ENCODE data around the gene SPTBN1.
A peak's percentile ranks its signal among the peaks of the same experiment; 100 is the strongest.

The SPTBN1 gene

DNA sequence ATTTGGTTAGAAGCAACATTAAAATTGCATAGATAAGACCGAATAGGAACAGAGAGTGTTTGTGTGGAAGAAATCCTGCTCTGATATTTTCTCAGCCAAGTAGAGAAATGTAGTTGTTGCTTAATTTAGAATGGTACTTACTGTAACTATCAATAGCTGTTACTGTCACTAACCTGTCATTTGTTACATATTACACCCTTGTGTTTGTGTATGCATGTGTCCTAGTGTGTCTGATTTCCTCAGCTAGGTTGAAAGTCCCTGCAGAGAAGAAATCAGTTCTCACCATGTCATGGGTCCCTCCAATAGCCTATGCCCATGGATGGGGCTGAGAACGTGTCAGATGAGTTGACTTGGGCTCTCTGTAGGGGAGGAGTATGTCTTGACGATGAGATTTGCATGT lies 94.4 kb downstream of the SPTBN1 start:
- TF ChIP-seq GATA2 (IDR thresholded peaks at IDR 0.05; ENCODE audit: low read depth, low read length) (no peak), GATA3 (IDR thresholded peaks at IDR 0.05; ENCODE audit: low read depth, low read length) (no peak)

GRCh38 chr2:54551123-54551756 lies 95.1 kb downstream of the SPTBN1 start:
- TF ChIP-seq GATA2 (IDR thresholded peaks at IDR 0.05; ENCODE audit: low read depth, low read length) = no peak
- no peak for TF ChIP-seq GATA3 (IDR thresholded peaks at IDR 0.05; ENCODE audit: low read depth, low read length)

DNA sequence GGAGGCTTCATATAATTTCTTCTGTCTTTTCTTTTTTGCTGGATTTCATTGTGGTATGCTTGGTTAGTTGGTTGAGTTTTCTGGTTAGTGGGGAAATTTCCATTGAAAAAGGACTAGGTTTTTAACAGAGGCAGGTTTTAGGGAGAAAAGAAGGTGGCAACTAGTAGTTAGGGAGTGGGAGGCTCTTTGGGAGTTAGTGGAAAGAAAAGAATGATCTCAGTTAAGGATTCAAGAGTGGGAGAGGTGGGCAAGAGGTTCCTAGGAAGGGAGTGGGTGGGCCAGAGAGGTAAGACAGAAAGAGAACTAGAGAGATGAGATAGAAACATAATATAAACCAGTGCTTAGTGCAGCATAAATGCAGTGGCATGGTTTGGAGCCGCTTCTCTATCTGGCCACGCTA lies 96.9 kb downstream of the SPTBN1 start:
- TF ChIP-seq GATA2 (IDR thresholded peaks at IDR 0.05; ENCODE audit: low read depth, low read length) (no peak), GATA3 (IDR thresholded peaks at IDR 0.05; ENCODE audit: low read depth, low read length) (no peak)

DNA sequence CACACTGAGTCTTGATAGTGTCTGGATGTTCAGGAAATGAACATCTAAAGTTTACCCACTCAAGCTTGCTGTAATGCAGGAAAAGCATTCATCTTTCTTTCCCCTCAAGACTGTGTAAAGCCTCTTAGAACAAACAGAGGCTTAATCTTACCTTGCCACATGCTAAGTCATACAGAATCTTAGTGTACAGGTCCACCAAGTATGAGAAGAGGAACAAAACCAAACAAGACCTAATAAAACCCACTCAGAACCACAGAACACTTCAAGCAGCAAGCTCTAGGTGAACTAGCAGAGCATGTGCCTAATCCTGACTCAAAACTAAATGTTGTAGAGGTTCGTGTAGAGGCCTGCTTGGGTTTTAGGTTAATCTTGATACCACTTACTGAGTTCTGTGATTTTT lies 97.6 kb downstream of the SPTBN1 start:
- TF ChIP-seq GATA2 (IDR thresholded peaks at IDR 0.05; ENCODE audit: low read depth, low read length) (no peak), GATA3 (IDR thresholded peaks at IDR 0.05; ENCODE audit: low read depth, low read length) (no peak)

DNA sequence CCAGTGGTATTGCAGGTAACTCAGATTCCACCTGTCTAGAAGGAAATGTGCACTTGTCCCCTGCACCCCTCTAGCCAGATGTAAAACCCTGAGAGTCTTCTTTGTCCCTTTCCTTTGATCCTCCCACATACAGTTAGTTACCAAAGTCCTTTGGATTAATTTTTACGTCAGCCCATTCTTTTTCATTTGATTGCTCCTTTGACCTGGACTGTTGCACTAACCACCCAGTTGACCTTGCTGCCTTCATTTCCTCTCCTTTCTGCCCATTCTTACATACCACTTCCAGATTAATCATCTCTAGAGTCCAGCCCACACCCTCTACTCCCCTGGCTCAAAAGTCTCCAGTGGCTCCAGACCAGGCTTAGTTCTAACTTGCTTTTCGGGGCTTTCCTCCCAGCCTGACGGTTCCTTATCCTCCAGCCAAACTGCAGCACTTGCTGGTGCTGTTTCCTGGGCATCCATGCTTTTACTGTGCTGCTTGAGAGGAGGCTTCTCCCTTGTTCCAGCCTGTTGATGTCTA lies 99.3 kb downstream of the SPTBN1 start:
- no peak for TF ChIP-seq GATA3 (IDR thresholded peaks at IDR 0.05; ENCODE audit: low read depth, low read length)

GRCh38 chr2:54556621-54557121 lies 100.5 kb downstream of the SPTBN1 start:
- no peak for TF ChIP-seq GATA2 (IDR thresholded peaks at IDR 0.05; ENCODE audit: low read depth, low read length)
- TF ChIP-seq GATA3 (IDR thresholded peaks at IDR 0.05; ENCODE audit: low read depth, low read length) = no peak

- TF ChIP-seq GATA3 (IDR thresholded peaks at IDR 0.05; ENCODE audit: low read depth, low read length) (no peak), GATA2 (IDR thresholded peaks at IDR 0.05; ENCODE audit: low read depth, low read length) (no peak)
These were observed 101.1 kb downstream of the SPTBN1 start for GRCh38 chr2:54557211-54557600.

GRCh38 chr2:54557601-54558187 lies 101.6 kb downstream of the SPTBN1 start:
- TF ChIP-seq GATA3 (IDR thresholded peaks at IDR 0.05; ENCODE audit: low read depth, low read length) (no peak), GATA2 (IDR thresholded peaks at IDR 0.05; ENCODE audit: low read depth, low read length) (no peak)

- TF ChIP-seq GATA3 (IDR thresholded peaks at IDR 0.05; ENCODE audit: low read depth, low read length) (no peak), GATA2 (IDR thresholded peaks at IDR 0.05; ENCODE audit: low read depth, low read length) (peak; percentile 57)
These were observed 102.3 kb downstream of the SPTBN1 start for GRCh38 chr2:54558188-54559005.

DNA sequence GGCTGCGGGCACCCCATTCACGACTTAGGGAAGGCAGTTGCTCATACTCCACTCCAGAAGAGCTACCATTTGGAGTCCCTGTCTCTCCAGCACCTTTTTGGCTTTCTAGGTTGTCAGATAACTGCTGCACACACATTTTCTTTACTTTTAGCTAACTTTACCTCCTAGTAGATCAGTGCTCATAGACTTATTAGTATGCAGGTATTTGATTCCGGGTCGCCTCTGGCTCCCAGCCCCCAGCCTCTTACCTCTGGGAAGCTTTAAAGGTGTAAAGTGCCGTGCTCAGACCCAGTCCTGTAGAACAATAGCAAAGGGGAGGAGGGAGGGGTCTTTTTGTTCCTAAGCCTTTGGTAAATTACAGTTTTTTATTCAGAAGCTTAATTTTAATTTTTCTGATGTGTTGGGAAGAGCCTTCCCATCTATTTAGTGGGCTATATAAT lies 102.9 kb downstream of the SPTBN1 start:
- no peak for TF ChIP-seq GATA3 (IDR thresholded peaks at IDR 0.05; ENCODE audit: low read depth, low read length)
- no peak for TF ChIP-seq GATA2 (IDR thresholded peaks at IDR 0.05; ENCODE audit: low read depth, low read length)

GRCh38 chr2:54559593-54560145 lies 103.5 kb downstream of the SPTBN1 start:
- TF ChIP-seq GATA2 (IDR thresholded peaks at IDR 0.05; ENCODE audit: low read depth, low read length) = no peak
- TF ChIP-seq GATA3 (IDR thresholded peaks at IDR 0.05; ENCODE audit: low read depth, low read length) = no peak

DNA sequence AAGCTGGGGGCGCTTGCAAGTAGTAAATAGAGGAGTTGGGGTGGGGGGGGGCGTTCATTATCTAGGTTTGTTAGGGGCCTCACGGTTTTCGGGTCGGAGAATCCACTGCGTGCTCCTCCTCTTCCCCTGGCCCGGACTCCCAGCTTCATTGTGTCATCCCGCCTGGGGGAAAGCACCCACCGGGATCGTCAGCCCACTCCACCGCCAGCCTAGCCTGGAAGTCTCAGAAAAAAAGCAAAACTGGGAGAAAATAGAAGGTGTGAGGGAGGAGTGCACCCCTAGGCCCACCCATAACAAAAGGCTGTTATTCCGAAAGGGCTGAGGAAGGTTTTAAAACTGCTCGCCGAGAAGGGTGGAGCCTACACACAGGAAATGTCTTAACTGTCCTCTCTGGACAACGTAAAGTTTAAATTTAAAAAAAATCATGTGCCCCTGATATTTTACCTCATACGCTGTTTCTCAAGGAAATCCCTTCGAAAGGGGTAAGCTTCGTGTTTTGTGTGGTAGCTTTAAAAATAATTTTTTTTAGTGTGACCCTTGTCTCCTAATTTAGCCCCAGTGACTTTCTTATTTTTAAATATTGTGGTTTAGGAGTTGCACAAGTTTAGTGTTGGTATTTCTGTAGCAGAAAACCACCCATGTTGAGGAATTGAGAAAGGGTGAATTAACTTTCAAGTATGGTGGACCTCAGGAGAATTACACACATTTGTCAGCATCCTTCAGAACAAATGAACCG lies 104.2 kb downstream of the SPTBN1 start:
- TF ChIP-seq GATA3 (IDR thresholded peaks at IDR 0.05; ENCODE audit: low read depth, low read length) = no peak
- TF ChIP-seq GATA2 (IDR thresholded peaks at IDR 0.05; ENCODE audit: low read depth, low read length) = no peak

GRCh38 chr2:54561010-54561409 lies 104.9 kb downstream of the SPTBN1 start:
- TF ChIP-seq GATA2 (IDR thresholded peaks at IDR 0.05; ENCODE audit: low read depth, low read length) = no peak

DNA sequence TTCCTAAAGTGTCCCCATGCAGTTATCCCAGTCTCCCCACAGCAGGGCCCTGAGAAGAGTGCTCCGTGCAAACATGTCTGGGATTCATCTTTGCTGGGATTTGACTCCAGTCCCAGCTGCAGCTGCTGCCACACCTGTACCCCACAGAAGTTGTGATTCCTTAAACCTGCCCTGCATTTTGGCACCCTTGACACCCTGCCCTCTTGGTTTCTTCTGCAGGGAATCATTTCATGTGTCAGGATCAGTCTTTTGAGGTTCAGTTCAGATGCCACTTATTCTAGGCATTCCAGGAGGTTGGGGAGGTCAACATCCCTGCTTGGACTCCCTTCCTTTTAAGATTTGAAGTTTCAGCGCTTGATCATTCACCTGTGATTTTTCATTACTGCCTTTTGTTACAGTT lies 108.3 kb downstream of the SPTBN1 start:
- no peak for TF ChIP-seq GATA2 (IDR thresholded peaks at IDR 0.05; ENCODE audit: low read depth, low read length)
- TF ChIP-seq GATA3 (IDR thresholded peaks at IDR 0.05; ENCODE audit: low read depth, low read length) = no peak

Measured in SH-SY5Y (cell line).